GM12878 (cell line): ENCODE results near the gene TMEM38A. TPM values are rescaled to one million over a fixed set of nuclear protein-coding genes. Genes with fewer than 3 reads are reported as not detected.

Experiments used
- BCLAF1 ChIP-seq: fragments of 450-650 bp; IDR thresholded peaks from 2 replicates; pipeline ENCODE4 v1.6.1; 2017; ENCODE audit warnings: antibody characterized with exemption, mild to moderate bottlenecking, moderate library complexity
- CEBPZ ChIP-seq: fragments of 150-350 bp; IDR thresholded peaks from 2 replicates; pipeline ENCODE4 v1.6.1; 2016; ENCODE audit warnings: low read depth, low read length
- CREB1 ChIP-seq: IDR thresholded peaks from 2 replicates; pipeline ENCODE4 v1.6.1; 2012; ENCODE audit warnings: low read depth, mild to moderate bottlenecking, inconsistent platforms
- IRF3 ChIP-seq: fragments of 450-650 bp; IDR thresholded peaks from 2 replicates; pipeline ENCODE4 v1.6.1; 2014; ENCODE audit warnings: mild to moderate bottlenecking
- MEF2B ChIP-seq: fragments of 450-650 bp; IDR thresholded peaks from 2 replicates; pipeline ENCODE4 v1.6.1; 2018; ENCODE audit warnings: mild to moderate bottlenecking, moderate library complexity; ENCODE audit not compliant: partially characterized antibody, poor library complexity, severe bottlenecking
- MLLT1 ChIP-seq: fragments of 450-650 bp; IDR thresholded peaks from 2 replicates; pipeline ENCODE4 v1.6.1; 2016; ENCODE audit warnings: mild to moderate bottlenecking
- NFYB ChIP-seq: IDR thresholded peaks from 2 replicates; pipeline ENCODE4 v1.6.1; 2011; ENCODE audit warnings: low read depth, mild to moderate bottlenecking, low read length, improper control_type of control experiment, moderate library complexity; ENCODE audit not compliant: insufficient read depth
- POLR2AphosphoS2 ChIP-seq: IDR thresholded peaks from 2 replicates; pipeline ENCODE4 v1.6.1; 2011; ENCODE audit warnings: low read depth, mild to moderate bottlenecking, low read length, improper control_type of control experiment, moderate library complexity
- TAF1 ChIP-seq: IDR thresholded peaks from 2 replicates; pipeline ENCODE4 v1.6.1; 2011; ENCODE audit warnings: mild to moderate bottlenecking, low read depth, low read length, borderline replicate concordance
- TARDBP ChIP-seq: IDR thresholded peaks from 2 replicates; pipeline ENCODE4 v1.6.1; 2016; ENCODE audit warnings: borderline replicate concordance
- polyA plus RNA-seq, 11 experiments: library from polyadenylated mRNA; depleted of rRNA in 4 of 11; unstranded in 6 of 11; stranded (reverse) in 5 of 11; fragments of >200 nt; fragmentation: Nextera tagmentation in 4 of 11; fragmentation: Illumina TruSeq in 1 of 11; extraction: Ambion mirVana in 4 of 11; extraction: Trizol in 1 of 11; gene quantifications; 1 replicate in 1 of 11; 2 replicates in 10 of 11; pipeline versions ENCODE4 v1.2.1 to v1.2.3, GENCODE V29; 2011 to 2016; ENCODE audit warnings: inconsistent platforms in 2 of 11, missing spikeins in 2 of 11, low read depth in 1 of 11
- total RNA-seq, 4 experiments: library from RNA; depleted of rRNA in 3 of 4; stranded (reverse); fragments of >200 nt in 3 of 4; fragmentation: Illumina TruSeq in 1 of 4; extraction: Trizol in 1 of 4; gene quantifications; 2 replicates each; pipeline versions ENCODE4 v1.2.1 to v1.2.3, GENCODE V29; 2013 to 2021
- TF ChIP-seq, protein P1 (sequence below): fragments of 450-650 bp; IDR thresholded peaks from 2 replicates; pipeline ENCODE4 v1.6.1; 2018; ENCODE audit warnings: borderline replicate concordance, mild to moderate bottlenecking; ENCODE audit not compliant: partially characterized antibody
- TF ChIP-seq, protein P2 (sequence below): IDR thresholded peaks from 2 replicates; pipeline ENCODE4 v1.6.1; 2012; ENCODE audit warnings: low read depth, low read length, improper control_type of control experiment
- TF ChIP-seq, protein P3 (sequence below): fragments of 450-650 bp; IDR thresholded peaks from 2 replicates; pipeline ENCODE4 v1.6.1; 2017; ENCODE audit warnings: low read depth, mild to moderate bottlenecking, moderate library complexity

Gene TMEM38A
- total and polyA plus RNA-seq, 10 of the 15 experiments (the other 5 are each of a cell fraction or from before 2014, with no cell fraction given): 4.5 to 22.2 (median 15.0) TPM

DNA sequence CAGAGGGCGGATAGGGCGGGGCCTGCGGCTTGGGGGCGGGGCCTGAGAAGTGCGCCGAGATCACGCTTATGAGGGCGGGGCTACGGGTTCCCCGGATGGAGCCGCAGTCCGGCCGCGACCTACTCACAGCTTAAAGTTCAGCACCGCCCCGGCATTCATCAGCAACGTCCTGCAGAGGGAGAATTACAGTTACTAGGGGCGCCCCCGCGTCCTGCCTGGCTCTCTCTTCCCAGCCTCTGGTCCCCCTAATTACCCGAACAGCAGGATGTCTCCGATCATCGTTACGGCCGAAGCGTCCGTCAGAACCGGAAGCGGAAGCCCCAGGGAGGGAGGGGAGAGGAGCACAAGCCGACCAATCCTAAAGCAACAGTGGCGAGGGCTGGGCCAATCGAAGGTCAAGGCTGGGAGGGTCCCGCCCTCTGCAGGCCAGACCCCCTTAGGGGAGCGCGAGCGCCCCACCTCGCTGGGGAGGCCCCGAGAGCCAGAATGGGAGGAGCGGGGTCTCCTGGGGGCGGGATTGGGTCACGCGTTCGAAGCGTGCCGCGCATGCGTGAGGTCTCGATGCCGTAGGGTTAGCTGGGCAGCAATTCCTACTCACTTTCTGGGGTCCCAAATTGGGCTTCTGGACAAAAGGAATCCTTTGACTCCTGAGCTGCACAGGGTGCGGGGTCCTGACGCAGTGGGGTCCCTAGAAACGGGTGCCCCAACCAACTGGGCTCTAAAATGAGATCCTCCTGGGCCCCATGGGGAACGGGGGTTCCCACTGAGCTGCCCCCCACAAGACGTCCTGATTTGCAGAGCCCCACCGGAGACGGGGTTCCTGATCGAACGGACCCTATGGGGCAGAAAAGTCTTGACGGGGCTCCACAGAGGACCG lies 869 bp upstream of the TMEM38A start, which contains the start of gene SMIM7 (continued):
- TF ChIP-seq, protein P1, sequence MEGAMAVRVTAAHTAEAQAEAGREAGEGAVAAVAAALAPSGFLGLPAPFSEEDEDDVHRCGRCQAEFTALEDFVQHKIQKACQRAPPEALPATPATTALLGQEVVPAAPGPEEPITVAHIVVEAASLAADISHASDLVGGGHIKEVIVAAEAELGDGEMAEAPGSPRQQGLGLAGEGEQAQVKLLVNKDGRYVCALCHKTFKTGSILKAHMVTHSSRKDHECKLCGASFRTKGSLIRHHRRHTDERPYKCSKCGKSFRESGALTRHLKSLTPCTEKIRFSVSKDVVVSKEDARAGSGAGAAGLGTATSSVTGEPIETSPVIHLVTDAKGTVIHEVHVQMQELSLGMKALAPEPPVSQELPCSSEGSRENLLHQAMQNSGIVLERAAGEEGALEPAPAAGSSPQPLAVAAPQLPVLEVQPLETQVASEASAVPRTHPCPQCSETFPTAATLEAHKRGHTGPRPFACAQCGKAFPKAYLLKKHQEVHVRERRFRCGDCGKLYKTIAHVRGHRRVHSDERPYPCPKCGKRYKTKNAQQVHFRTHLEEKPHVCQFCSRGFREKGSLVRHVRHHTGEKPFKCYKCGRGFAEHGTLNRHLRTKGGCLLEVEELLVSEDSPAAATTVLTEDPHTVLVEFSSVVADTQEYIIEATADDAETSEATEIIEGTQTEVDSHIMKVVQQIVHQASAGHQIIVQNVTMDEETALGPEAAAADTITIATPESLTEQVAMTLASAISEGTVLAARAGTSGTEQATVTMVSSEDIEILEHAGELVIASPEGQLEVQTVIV: peak; percentile 85
- peak; percentile 79 for TF ChIP-seq IRF3
- TF ChIP-seq, protein P2, sequence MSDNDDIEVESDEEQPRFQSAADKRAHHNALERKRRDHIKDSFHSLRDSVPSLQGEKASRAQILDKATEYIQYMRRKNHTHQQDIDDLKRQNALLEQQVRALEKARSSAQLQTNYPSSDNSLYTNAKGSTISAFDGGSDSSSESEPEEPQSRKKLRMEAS: peak; percentile 80; the same call in 1 of the 2 replicates
- no peak for TF ChIP-seq BCLAF1
- TF ChIP-seq CEBPZ: peak; percentile 80
- peak; percentile 72; the same call in 1 of the 2 replicates for TF ChIP-seq TAF1
- TF ChIP-seq TARDBP: no peak
- TF ChIP-seq, protein P3, sequence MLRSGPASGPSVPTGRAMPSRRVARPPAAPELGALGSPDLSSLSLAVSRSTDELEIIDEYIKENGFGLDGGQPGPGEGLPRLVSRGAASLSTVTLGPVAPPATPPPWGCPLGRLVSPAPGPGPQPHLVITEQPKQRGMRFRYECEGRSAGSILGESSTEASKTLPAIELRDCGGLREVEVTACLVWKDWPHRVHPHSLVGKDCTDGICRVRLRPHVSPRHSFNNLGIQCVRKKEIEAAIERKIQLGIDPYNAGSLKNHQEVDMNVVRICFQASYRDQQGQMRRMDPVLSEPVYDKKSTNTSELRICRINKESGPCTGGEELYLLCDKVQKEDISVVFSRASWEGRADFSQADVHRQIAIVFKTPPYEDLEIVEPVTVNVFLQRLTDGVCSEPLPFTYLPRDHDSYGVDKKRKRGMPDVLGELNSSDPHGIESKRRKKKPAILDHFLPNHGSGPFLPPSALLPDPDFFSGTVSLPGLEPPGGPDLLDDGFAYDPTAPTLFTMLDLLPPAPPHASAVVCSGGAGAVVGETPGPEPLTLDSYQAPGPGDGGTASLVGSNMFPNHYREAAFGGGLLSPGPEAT: peak; percentile 81
- TF ChIP-seq MEF2B: peak; percentile 62
- peak; percentile 79 for TF ChIP-seq POLR2AphosphoS2
- TF ChIP-seq MLLT1: peak; percentile 95
- peak; percentile 68; the same call in 1 of the 2 replicates for TF ChIP-seq CREB1
- TF ChIP-seq NFYB: peak; percentile 91
